Measurements from ENCODE around the gene PCGF1. TPM values are rescaled to one million over a fixed set of nuclear protein-coding genes. Genes with fewer than 3 reads are reported as not detected.

PCGF1 gene
- total and polyA plus RNA-seq, 2 experiments from 2014 or later, result 10.9 to 13.4 TPM

DNA sequence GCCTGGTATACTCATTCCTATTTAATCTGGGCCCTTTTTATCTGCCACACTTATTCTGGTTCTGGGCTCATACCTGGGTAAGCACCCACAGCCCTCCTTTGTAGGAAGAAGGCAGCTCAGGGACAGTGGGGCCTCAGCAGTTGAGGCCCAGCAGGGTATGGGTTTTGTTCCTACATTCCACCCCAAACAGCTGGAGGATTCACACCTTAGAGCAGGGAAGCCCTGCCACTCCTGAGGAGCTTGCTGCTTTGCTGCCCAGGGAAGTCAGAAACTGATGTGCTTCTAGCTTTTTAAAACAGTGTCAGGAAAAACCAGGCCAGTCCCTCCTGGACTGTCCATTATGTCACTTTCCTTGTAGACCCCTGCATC, 6.9 kb downstream of the PCGF1 start:
- peak overlapping the region; percentile 69; the same call in 1 of the 2 replicates for H3K4me3 ChIP-seq
- no peak for ATAC-seq
- H3K9me3 Mint-ChIP-seq, result no peaks in the 10 kb centered on the region
- H3K27ac ChIP-seq (ENCODE audit: low read depth), result no peak overlapping the region
- H3K9me2 ChIP-seq (ENCODE audit: insufficient read depth), result no peaks in the 10 kb centered on the region
- H3K4me1 ChIP-seq (ENCODE audit: insufficient read depth), result peaks cover 51% of the 10 kb centered on the region
- peaks cover 54% of the 10 kb centered on the region for H3K4me1 Mint-ChIP-seq
- peaks cover 100% of the 10 kb centered on the region for H3K27me3 ChIP-seq (ENCODE audit: insufficient read depth)
- H3K27me3 Mint-ChIP-seq (ENCODE audit: insufficient read depth, low read depth, poor library complexity), result peaks cover 100% of the 10 kb centered on the region
- no peak overlapping the region for H3K27ac Mint-ChIP-seq
- H4K20me1 ChIP-seq (replicated peaks; ENCODE audit: insufficient read depth), result peaks cover 11% of the 10 kb centered on the region
- H3K4me3 Mint-ChIP-seq, result peak overlapping the region; percentile 77; the same call in 1 of the 3 replicates
- no peak overlapping the region for H2AFZ ChIP-seq
- H3K36me3 ChIP-seq (ENCODE audit: insufficient read depth), result peaks cover 6% of the 10 kb centered on the region; the same call in 1 of the 2 replicates
- DNase-seq (ENCODE audit: low spot score), result peak; percentile 51
- peak overlapping the region; percentile 95; the same call in 1 of the 2 replicates for H3K4me2 ChIP-seq
- no peaks in the 10 kb centered on the region for H3K79me2 ChIP-seq (replicated peaks; ENCODE audit: insufficient read depth)
- TF ChIP-seq NANOG (IDR thresholded peaks at IDR 0.05; ENCODE audit: borderline replicate concordance) (no peak), ZNF462 (CRISPR knock-in tag; IDR thresholded peaks at IDR 0.05) (no peak), ZNF114 (CRISPR knock-in tag; IDR thresholded peaks at IDR 0.05) (no peak), POLR2AphosphoS5 (IDR thresholded peaks at IDR 0.05; ENCODE audit: low read depth) (no peak), EZH2 (IDR thresholded peaks at IDR 0.05; ENCODE audit: low read depth, unreplicated experiment) (no peak), JUNB (IDR thresholded peaks at IDR 0.05; ENCODE audit: unreplicated experiment) (no peak), ETS1 (IDR thresholded peaks at IDR 0.05) (no peak), STAT1 (IDR thresholded peaks at IDR 0.05; ENCODE audit: unreplicated experiment) (no peak), ZNF331 (CRISPR knock-in tag; IDR thresholded peaks at IDR 0.05; ENCODE audit: low read depth) (no peak), CTCF (conservative IDR thresholded peaks at IDR 0.05; ENCODE audit: low read depth in 2 of 2) (no peak), EZH2phosphoT487 (IDR thresholded peaks at IDR 0.05; ENCODE audit: unreplicated experiment) (no peak), CREB1 (CRISPR knock-in tag; IDR thresholded peaks at IDR 0.05; ENCODE audit: low read depth) (no peak)
- TF ChIP-seq, protein P1, sequence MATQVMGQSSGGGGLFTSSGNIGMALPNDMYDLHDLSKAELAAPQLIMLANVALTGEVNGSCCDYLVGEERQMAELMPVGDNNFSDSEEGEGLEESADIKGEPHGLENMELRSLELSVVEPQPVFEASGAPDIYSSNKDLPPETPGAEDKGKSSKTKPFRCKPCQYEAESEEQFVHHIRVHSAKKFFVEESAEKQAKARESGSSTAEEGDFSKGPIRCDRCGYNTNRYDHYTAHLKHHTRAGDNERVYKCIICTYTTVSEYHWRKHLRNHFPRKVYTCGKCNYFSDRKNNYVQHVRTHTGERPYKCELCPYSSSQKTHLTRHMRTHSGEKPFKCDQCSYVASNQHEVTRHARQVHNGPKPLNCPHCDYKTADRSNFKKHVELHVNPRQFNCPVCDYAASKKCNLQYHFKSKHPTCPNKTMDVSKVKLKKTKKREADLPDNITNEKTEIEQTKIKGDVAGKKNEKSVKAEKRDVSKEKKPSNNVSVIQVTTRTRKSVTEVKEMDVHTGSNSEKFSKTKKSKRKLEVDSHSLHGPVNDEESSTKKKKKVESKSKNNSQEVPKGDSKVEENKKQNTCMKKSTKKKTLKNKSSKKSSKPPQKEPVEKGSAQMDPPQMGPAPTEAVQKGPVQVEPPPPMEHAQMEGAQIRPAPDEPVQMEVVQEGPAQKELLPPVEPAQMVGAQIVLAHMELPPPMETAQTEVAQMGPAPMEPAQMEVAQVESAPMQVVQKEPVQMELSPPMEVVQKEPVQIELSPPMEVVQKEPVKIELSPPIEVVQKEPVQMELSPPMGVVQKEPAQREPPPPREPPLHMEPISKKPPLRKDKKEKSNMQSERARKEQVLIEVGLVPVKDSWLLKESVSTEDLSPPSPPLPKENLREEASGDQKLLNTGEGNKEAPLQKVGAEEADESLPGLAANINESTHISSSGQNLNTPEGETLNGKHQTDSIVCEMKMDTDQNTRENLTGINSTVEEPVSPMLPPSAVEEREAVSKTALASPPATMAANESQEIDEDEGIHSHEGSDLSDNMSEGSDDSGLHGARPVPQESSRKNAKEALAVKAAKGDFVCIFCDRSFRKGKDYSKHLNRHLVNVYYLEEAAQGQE (IDR thresholded peaks at IDR 0.05; ENCODE audit: unreplicated experiment), result no peak
- H3K36me3 Mint-ChIP-seq (ENCODE audit: low read depth), result peaks cover 16% of the 10 kb centered on the region
- H3F3A ChIP-seq (replicated peaks; ENCODE audit: low read depth), result peaks cover 48% of the 10 kb centered on the region
